Activated CD8-positive, alpha-beta memory T cell treated with anti-CD3 and anti-CD28 coated beads, Interleukin-2, amount 10 ng/mL, durations not matched to agents 7 days and 5 days (primary cell): ENCODE data around the gene ZNF592. TPM values are rescaled to one million over a fixed set of nuclear protein-coding genes. Genes with fewer than 3 reads are reported as not detected.

Source experiments
- ATAC-seq: fragments of 150-1000 bp; cut with Tn5 transposase; one replicate; pipeline ENCODE4 v1.10.0; 2021; ENCODE audit warnings: moderate library complexity
- CTCF ChIA-PET: fragments of 350-600 bp; sonication (Branson Sonifier 250); formaldehyde crosslinking; loops from one replicate; lab custom pipeline; 2021; ENCODE audit warnings: antibody characterized with exemption; lab: Charles Lee
- DNase-seq: peaks from one replicate; pipeline ENCODE4 v3.0.0-alpha.2; 2020
- H3K27ac Mint-ChIP-seq: one replicate; pipeline ENCODE4 v1.8.0; 2021; ENCODE audit warnings: mild to moderate bottlenecking, mixed read lengths
- H3K27me3 Mint-ChIP-seq: one replicate; pipeline ENCODE4 v1.8.0; 2021; ENCODE audit warnings: mixed read lengths
- H3K36me3 Mint-ChIP-seq: one replicate; pipeline ENCODE4 v1.8.0; 2021; ENCODE audit warnings: mild to moderate bottlenecking, mixed read lengths
- H3K4me1 Mint-ChIP-seq: one replicate; pipeline ENCODE4 v1.8.0; 2021; ENCODE audit warnings: mixed read lengths
- H3K4me3 Mint-ChIP-seq: one replicate; pipeline ENCODE4 v1.8.0; 2021; ENCODE audit warnings: mild to moderate bottlenecking, moderate library complexity, mixed read lengths
- H3K9me3 Mint-ChIP-seq: one replicate; pipeline ENCODE4 v1.8.0; 2022; ENCODE audit warnings: low read depth, mixed read lengths
- total RNA-seq, 2 experiments: library from RNA; stranded (reverse); gene quantifications; one replicate each; pipeline ENCODE4 v1.2.3, GENCODE V29; 2021

Gene ZNF592
- total RNA-seq, 2 experiments from 2014 or later, result 32.9 to 39.7 TPM

GRCh38 chr15:84847382-84847781, 99.0 kb downstream of the ZNF592 start:
- Mint-ChIP-seq H3K4me3 (no peak overlapping the region), H3K9me3 (peaks cover 10% of the 10 kb centered on the region), H3K4me1 (no peaks in the 10 kb centered on the region), H3K27ac (no peak overlapping the region), H3K27me3 (no peaks in the 10 kb centered on the region), H3K36me3 (peaks cover 7% of the 10 kb centered on the region)
- CTCF ChIA-PET, result no interaction called here
- no peak for ATAC-seq
- no peak for DNase-seq

- Mint-ChIP-seq H3K4me3 (no peak overlapping the region), H3K27me3 (no peaks in the 10 kb centered on the region), H3K9me3 (peaks cover 2% of the 10 kb centered on the region), H3K27ac (no peak overlapping the region), H3K36me3 (no peaks in the 10 kb centered on the region), H3K4me1 (no peaks in the 10 kb centered on the region)
- ATAC-seq (no peak), DNase-seq (no peak)
- CTCF ChIA-PET, result no interaction called here
Measured at GRCh38 chr15:84852212-84852611, 103.8 kb downstream of the ZNF592 start.

GRCh38 chr15:84855136-84855535, 106.7 kb downstream of the ZNF592 start:
- no peak overlapping the region for H3K27ac Mint-ChIP-seq
- CTCF ChIA-PET, result no interaction called here
- H3K27me3 Mint-ChIP-seq, result no peaks in the 10 kb centered on the region

GRCh38 chr15:84855765-84856164, 107.4 kb downstream of the ZNF592 start:
- Mint-ChIP-seq H3K27me3 (no peaks in the 10 kb centered on the region), H3K4me1 (no peaks in the 10 kb centered on the region), H3K27ac (no peak overlapping the region), H3K4me3 (no peak overlapping the region), H3K9me3 (no peaks in the 10 kb centered on the region), H3K36me3 (no peaks in the 10 kb centered on the region)
- CTCF ChIA-PET, result no interaction called here
- DNase-seq (no peak), ATAC-seq (no peak)

More at GRCh38 chr15:84855136-84855535, 106.7 kb downstream of the ZNF592 start:
- no peak for DNase-seq
- Mint-ChIP-seq H3K36me3 (no peaks in the 10 kb centered on the region), H3K4me1 (no peaks in the 10 kb centered on the region), H3K4me3 (no peak overlapping the region), H3K9me3 (no peaks in the 10 kb centered on the region)
- ATAC-seq, result no peak

Other genes starting within 250 kb of the ZNF592 start
- 10 to 100 TPM in 1 of 2 experiments, 1 to 10 TPM in 1; 8.6 to 12.9 TPM for gene ZSCAN2, start 147.6 kb upstream of the ZNF592 start, total RNA-seq
- 10 to 100 TPM; 18.4 to 19.9 TPM for gene WDR73, start 94.3 kb upstream of the ZNF592 start, total RNA-seq
- 1 to 10 TPM; 1.5 to 1.8 TPM for gene NMB, start 90.4 kb upstream of the ZNF592 start, total RNA-seq
- gene SEC11A, start 32.5 kb upstream of the ZNF592 start, total RNA-seq, result 100 to 1,000 TPM in 1 of 2 experiments, 10 to 100 TPM in 1; 96.6 to 122 TPM
- under 1 TPM; 0.23 to 0.35 TPM for gene ALPK3, start 68.8 kb downstream of the ZNF592 start, total RNA-seq
- gene SLC28A1, start 136.1 kb downstream of the ZNF592 start, total RNA-seq, result not detected
- gene PDE8A, start 233.3 kb downstream of the ZNF592 start, total RNA-seq, result 10 to 100 TPM; 17.7 to 21.1 TPM